Activated CD8-positive, alpha-beta memory T cell treated with anti-CD3 and anti-CD28 coated beads for 36 hours (primary cell): ENCODE measurements around the gene EMC6. TPM values are rescaled to one million over a fixed set of nuclear protein-coding genes. Genes with fewer than 3 reads are reported as not detected.

Source experiments
- CTCF ChIA-PET: fragments of 350-600 bp; sonication (Branson Sonifier 250); formaldehyde crosslinking; loops from one replicate; lab custom pipeline; 2021; ENCODE audit warnings: antibody characterized with exemption; lab: Charles Lee
- POLR2A ChIA-PET: fragments of 350-600 bp; sonication (Branson Sonifier 250); formaldehyde crosslinking; loops from one replicate; lab custom pipeline; 2021; ENCODE audit warnings: antibody characterized with exemption; lab: Charles Lee
- total RNA-seq, 2 experiments: library from RNA; stranded (reverse); gene quantifications; one replicate each; pipeline ENCODE4 v1.2.3, GENCODE V29; 2021

The EMC6 gene
- total RNA-seq, 2 experiments from 2014 or later = 91.7 to 92.5 TPM

GRCh38 chr17:3669548-3669947 is 936 bp downstream of the EMC6 start:
- ChIA-PET POLR2A (interaction anchor here (1.3 kb wide), 1 partner anchor 41 kb away, joined by 4 read pairs; no protein-coding TSS in a partner anchor), CTCF (interaction anchor here (1.5 kb wide), 1 partner anchor 43 kb away, joined by 3 read pairs; no protein-coding TSS in a partner anchor)

- ChIA-PET CTCF (no interaction called here), POLR2A (no interaction called here)
Observed at GRCh38 chr17:3672571-3672970, 4.0 kb downstream of the EMC6 start.

GRCh38 chr17:3675886-3676285 is 7.3 kb downstream of the EMC6 start:
- POLR2A ChIA-PET = no interaction called here

GRCh38 chr17:3678095-3678820 is 9.6 kb downstream of the EMC6 start:
- ChIA-PET POLR2A (no interaction called here), CTCF (interaction anchor here (0.7 kb wide), 1 partner anchor 15 kb away, joined by 3 read pairs; no protein-coding TSS in a partner anchor)

More at GRCh38 chr17:3675886-3676285, 7.3 kb downstream of the EMC6 start:
- CTCF ChIA-PET = interaction anchor here (1.7 kb wide), 1 partner anchor 62 kb away, joined by 4 read pairs; no protein-coding TSS in a partner anchor

- ChIA-PET POLR2A (no interaction called here), CTCF (interaction anchor here (0.7 kb wide), 1 partner anchor 15 kb away, joined by 3 read pairs; no protein-coding TSS in a partner anchor)
Observed at GRCh38 chr17:3678821-3679530, 10.4 kb downstream of the EMC6 start.

GRCh38 chr17:3679531-3680126 is 11.0 kb downstream of the EMC6 start:
- ChIA-PET POLR2A (no interaction called here), CTCF (no interaction called here)

GRCh38 chr17:3681057-3681456 is 12.4 kb downstream of the EMC6 start:
- POLR2A ChIA-PET = no interaction called here
- CTCF ChIA-PET = no interaction called here

GRCh38 chr17:3681565-3681964 is 13.0 kb downstream of the EMC6 start:
- CTCF ChIA-PET = no interaction called here
- POLR2A ChIA-PET = no interaction called here

GRCh38 chr17:3682033-3682432 is 13.4 kb downstream of the EMC6 start:
- POLR2A ChIA-PET = no interaction called here
- CTCF ChIA-PET = interaction anchor here (0.8 to 1.9 kb wide), 7 partner anchors 18 to 146 kb away, joined by 3 to 16 read pairs (median 6); partner anchors contain the start of gene HASPIN

GRCh38 chr17:3683054-3683511 is 14.5 kb downstream of the EMC6 start:
- POLR2A ChIA-PET = no interaction called here
- CTCF ChIA-PET = interaction anchor here (0.5 to 1.9 kb wide), 22 partner anchors 13 to 163 kb away, joined by 3 to 16 read pairs (median 4); partner anchors contain the start of genes HASPIN, NCBP3 and P2RX5

GRCh38 chr17:3685174-3685573 is 16.6 kb downstream of the EMC6 start:
- CTCF ChIA-PET = no interaction called here

GRCh38 chr17:3688027-3688553 is 19.5 kb downstream of the EMC6 start:
- CTCF ChIA-PET = no interaction called here

More at GRCh38 chr17:3685174-3685573, 16.6 kb downstream of the EMC6 start:
- POLR2A ChIA-PET = interaction anchor here (0.5 to 0.7 kb wide), 2 partner anchors 14 to 761 kb away, joined by 3 to 6 read pairs; no protein-coding TSS in a partner anchor

GRCh38 chr17:3688852-3689261 is 20.2 kb downstream of the EMC6 start:
- ChIA-PET POLR2A (no interaction called here), CTCF (no interaction called here)

More at GRCh38 chr17:3688027-3688553, 19.5 kb downstream of the EMC6 start:
- POLR2A ChIA-PET = no interaction called here

- ChIA-PET POLR2A (no interaction called here), CTCF (no interaction called here)
Observed at GRCh38 chr17:3689262-3690093, 20.9 kb downstream of the EMC6 start.

GRCh38 chr17:3690094-3690715 is 21.6 kb downstream of the EMC6 start:
- CTCF ChIA-PET = no interaction called here
- POLR2A ChIA-PET = no interaction called here

- ChIA-PET POLR2A (no interaction called here), CTCF (interaction anchor here (1.4 kb wide), 1 partner anchor 46 kb away, joined by 3 read pairs; no protein-coding TSS in a partner anchor)
Observed at GRCh38 chr17:3691617-3692067, 23.0 kb downstream of the EMC6 start.

GRCh38 chr17:3692346-3692745 is 23.7 kb downstream of the EMC6 start:
- POLR2A ChIA-PET = no interaction called here
- CTCF ChIA-PET = interaction anchor here (1.4 kb wide), 1 partner anchor 45 kb away, joined by 3 read pairs; no protein-coding TSS in a partner anchor

GRCh38 chr17:3693141-3693540 is 24.5 kb downstream of the EMC6 start:
- CTCF ChIA-PET = interaction anchor here (1.6 kb wide), 1 partner anchor 16 kb away, joined by 7 read pairs; no protein-coding TSS in a partner anchor
- POLR2A ChIA-PET = no interaction called here
